ENCODE measurements around the gene LEAP2.

Gene LEAP2, protein sequence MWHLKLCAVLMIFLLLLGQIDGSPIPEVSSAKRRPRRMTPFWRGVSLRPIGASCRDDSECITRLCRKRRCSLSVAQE

DNA sequence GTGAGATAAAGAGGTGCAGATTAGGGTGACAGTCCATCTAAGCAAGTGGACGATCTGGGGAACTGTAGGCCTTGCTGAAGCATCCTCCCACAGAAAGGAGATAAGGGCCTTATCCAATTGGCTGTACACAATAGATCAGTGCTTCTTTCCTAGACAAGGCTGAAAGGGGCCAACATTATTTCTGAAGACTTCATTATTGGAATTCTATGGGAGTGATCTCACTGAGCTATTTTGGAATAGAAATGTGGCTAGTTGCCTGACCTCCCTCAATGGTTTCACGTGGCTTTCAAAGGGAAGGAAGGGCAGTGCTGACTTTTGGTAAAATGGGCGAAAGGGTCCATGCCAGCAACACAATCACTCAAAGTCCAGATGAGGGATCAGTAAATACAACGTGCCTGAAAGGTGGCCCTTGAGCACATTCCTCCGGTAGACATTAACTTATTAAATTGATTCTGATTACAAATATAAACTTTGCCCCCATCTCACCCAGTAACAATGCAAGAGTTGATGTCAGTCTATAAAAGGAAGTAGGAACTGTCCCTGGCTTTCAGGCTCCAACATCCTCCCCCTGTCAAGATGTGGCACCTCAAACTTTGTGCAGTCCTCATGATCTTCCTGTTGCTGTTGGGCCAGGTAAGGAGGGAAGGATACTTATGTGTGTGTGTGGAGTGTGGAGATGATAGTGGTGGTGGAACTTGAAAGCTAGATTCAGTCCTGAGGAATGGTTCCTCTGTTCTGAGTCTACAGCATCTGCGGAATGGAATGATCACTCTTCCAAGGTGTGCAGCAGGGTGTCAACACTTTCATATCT is at the start of gene LEAP2:
LEAP2 (plus strand) TSS at position 550 of the 811 bp plus-strand sequence; CDS start at position 577, 27 bp downstream.
- no peak within 1 kb of the TSS for H3K4me3 ChIP-seq (ENCODE audit: low read depth, low read length)
- no peak for TF ChIP-seq MAX (IDR thresholded peaks at IDR 0.05; ENCODE audit: low read depth, low read length)
- TF ChIP-seq POLR2A (IDR thresholded peaks at IDR 0.05; ENCODE audit: extremely low read depth, insufficient read length), result no peak
- TF ChIP-seq MYC (IDR thresholded peaks at IDR 0.05; ENCODE audit: low read depth, low read length), result no peak
- no peak for TF ChIP-seq CTCF (IDR thresholded peaks at IDR 0.05; ENCODE audit: low read depth, low read length)
- DNase-seq (ENCODE audit: low read depth), result no peak

- TF ChIP-seq CTCF (IDR thresholded peaks at IDR 0.05; ENCODE audit: low read depth, low read length) (no peak), POLR2A (IDR thresholded peaks at IDR 0.05; ENCODE audit: extremely low read depth, insufficient read length) (no peak), MYC (IDR thresholded peaks at IDR 0.05; ENCODE audit: low read depth, low read length) (no peak), MAX (IDR thresholded peaks at IDR 0.05; ENCODE audit: low read depth, low read length) (no peak)
- DNase-seq (ENCODE audit: low read depth), result no peak
- H3K4me3 ChIP-seq (ENCODE audit: low read depth, low read length), result no peak overlapping the region
These were observed 49.0 kb upstream of the LEAP2 start for GRCh38 chr5:132824426-132824825.

- no peak overlapping the region for H3K4me3 ChIP-seq (ENCODE audit: low read depth, low read length)
- no peak for TF ChIP-seq CTCF (IDR thresholded peaks at IDR 0.05; ENCODE audit: low read depth, low read length)
- TF ChIP-seq POLR2A (IDR thresholded peaks at IDR 0.05; ENCODE audit: extremely low read depth, insufficient read length), result no peak
- TF ChIP-seq MYC (IDR thresholded peaks at IDR 0.05; ENCODE audit: low read depth, low read length), result no peak
- TF ChIP-seq MAX (IDR thresholded peaks at IDR 0.05; ENCODE audit: low read depth, low read length), result no peak
- DNase-seq (ENCODE audit: low read depth), result no peak
These were observed 48.2 kb upstream of the LEAP2 start for GRCh38 chr5:132825033-132825833.

DNA sequence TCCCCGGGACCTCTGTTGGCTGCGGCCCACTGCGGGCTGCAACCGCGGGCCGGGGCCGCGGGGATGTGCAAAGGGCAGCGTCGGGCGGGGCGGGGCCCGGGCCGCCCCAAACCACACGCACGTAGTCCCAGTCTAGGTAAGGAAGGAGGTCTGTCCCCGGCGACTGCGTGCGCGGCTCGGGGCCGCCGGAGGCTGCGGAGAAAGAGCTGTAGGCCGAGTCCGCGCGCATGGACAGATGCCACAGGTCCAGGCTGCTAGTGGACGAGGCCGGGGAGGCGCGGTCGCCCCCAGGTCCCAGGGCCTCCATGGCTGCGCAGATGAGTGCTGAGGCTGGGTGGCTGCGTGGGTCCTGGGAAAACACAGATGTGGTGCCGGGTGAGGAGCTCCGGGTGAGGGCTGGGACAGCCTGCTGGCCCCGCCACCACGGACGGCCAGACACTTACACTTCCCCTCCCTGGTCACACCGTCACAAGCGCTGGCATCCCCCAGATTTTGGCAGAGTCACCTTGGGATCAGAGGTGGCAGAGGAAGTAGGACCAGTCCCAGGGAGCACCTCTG is 47.6 kb upstream of the LEAP2 start:
- TF ChIP-seq POLR2A (IDR thresholded peaks at IDR 0.05; ENCODE audit: extremely low read depth, insufficient read length), result no peak
- no peak for TF ChIP-seq MYC (IDR thresholded peaks at IDR 0.05; ENCODE audit: low read depth, low read length)
- TF ChIP-seq CTCF (IDR thresholded peaks at IDR 0.05; ENCODE audit: low read depth, low read length), result no peak
- TF ChIP-seq MAX (IDR thresholded peaks at IDR 0.05; ENCODE audit: low read depth, low read length), result no peak
- no peak overlapping the region for H3K4me3 ChIP-seq (ENCODE audit: low read depth, low read length)
- DNase-seq (ENCODE audit: low read depth), result no peak

DNA sequence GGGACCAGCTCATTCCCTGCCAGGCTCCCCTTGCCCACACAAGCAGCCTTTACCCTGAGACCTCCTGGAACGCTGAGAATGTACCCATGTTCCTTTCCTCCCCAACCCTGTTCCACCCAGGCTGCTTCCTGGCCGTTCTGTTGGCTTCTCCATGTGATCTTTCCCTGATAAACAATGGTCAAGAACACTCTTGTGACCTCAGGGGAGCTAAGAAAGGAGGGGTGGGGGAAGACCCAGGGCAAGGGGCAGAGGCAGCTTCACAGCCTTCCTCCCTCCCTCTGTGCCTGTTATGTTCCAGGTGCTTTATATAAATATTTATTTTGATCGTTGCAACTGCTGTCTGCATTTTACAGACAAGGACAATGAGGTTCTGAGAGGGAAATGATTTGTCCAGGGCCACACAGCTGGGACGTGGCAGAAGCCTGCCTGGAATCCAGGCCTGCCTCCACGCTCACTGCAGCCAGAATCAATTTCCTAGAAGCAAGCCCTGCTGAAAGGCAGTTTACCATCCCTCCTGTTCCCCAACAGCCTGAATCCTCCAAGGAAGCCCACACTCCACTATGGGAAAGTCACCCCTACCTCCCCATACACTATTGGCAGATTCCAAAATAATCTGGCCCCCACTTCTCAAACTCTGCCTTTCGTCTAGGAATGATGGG is 46.9 kb upstream of the LEAP2 start:
- no peak for DNase-seq (ENCODE audit: low read depth)
- no peak overlapping the region for H3K4me3 ChIP-seq (ENCODE audit: low read depth, low read length)
- TF ChIP-seq CTCF (IDR thresholded peaks at IDR 0.05; ENCODE audit: low read depth, low read length) (no peak), MYC (IDR thresholded peaks at IDR 0.05; ENCODE audit: low read depth, low read length) (no peak), POLR2A (IDR thresholded peaks at IDR 0.05; ENCODE audit: extremely low read depth, insufficient read length) (no peak), MAX (IDR thresholded peaks at IDR 0.05; ENCODE audit: low read depth, low read length) (no peak)
